Measurements from ENCODE around the gene DNAJC1.

DNA sequence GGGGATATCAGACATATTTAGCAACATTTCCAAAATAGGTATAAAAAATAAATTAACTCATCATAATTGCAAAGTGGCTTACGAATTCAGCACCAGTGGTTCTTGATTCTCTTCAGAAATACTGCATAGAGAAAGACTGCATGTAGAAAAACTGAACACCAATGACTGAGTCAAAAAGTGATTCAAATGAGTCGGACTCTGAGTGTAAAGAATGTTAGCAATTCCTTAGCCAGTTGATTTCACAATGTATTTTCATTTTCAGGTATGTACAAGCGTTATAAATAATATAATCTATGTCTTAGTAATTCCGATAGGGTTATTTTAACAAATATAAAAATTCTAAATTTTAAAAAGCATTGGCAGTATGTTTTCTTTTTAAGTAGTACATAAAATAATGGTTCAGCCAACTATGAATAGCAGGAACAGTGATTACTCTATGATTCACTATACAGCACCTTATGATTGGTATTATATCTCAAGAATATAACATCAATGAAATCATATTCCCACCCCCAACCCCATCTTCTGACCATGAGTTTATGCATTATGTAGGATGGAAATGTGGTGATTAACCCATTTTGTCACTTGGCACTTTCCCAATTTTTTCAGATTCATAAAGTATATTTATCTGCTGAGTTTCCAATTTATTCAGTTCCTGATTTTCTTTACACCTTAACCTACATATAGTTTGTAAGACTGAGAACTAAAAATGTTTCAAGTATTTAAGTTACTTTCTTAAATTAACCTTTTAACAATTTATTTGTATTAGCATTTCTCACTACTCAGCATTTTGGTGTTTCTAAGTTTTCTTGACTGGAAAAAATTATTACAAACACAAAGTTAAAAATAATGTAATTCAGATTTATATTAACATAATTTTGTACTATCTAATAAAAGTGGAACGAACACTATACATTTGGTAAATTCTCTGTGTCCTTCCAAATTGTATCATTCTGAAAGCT, 33.9 kb downstream of the DNAJC1 start:
- no peak for TF ChIP-seq POLR2A (IDR thresholded peaks at IDR 0.05; ENCODE audit: low read depth, low read length)
- TF ChIP-seq, protein P1, sequence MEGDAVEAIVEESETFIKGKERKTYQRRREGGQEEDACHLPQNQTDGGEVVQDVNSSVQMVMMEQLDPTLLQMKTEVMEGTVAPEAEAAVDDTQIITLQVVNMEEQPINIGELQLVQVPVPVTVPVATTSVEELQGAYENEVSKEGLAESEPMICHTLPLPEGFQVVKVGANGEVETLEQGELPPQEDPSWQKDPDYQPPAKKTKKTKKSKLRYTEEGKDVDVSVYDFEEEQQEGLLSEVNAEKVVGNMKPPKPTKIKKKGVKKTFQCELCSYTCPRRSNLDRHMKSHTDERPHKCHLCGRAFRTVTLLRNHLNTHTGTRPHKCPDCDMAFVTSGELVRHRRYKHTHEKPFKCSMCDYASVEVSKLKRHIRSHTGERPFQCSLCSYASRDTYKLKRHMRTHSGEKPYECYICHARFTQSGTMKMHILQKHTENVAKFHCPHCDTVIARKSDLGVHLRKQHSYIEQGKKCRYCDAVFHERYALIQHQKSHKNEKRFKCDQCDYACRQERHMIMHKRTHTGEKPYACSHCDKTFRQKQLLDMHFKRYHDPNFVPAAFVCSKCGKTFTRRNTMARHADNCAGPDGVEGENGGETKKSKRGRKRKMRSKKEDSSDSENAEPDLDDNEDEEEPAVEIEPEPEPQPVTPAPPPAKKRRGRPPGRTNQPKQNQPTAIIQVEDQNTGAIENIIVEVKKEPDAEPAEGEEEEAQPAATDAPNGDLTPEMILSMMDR (conservative IDR thresholded peaks at IDR 0.05; ENCODE audit: low read depth, low read length) = no peak
- TF ChIP-seq MAFK (IDR thresholded peaks at IDR 0.05; ENCODE audit: low read depth, low read length) = peak; percentile 60
- TF ChIP-seq RFX5 (IDR thresholded peaks at IDR 0.05; ENCODE audit: low read depth, low read length) = no peak
- TF ChIP-seq BHLHE40 (IDR thresholded peaks at IDR 0.05; ENCODE audit: low read depth, low read length) = no peak
- no peak for TF ChIP-seq SMC3 (IDR thresholded peaks at IDR 0.05; ENCODE audit: low read depth, low read length)
- TF ChIP-seq CHD1 (IDR thresholded peaks at IDR 0.05; ENCODE audit: low read depth, low read length) = no peak
- TF ChIP-seq, protein P2, sequence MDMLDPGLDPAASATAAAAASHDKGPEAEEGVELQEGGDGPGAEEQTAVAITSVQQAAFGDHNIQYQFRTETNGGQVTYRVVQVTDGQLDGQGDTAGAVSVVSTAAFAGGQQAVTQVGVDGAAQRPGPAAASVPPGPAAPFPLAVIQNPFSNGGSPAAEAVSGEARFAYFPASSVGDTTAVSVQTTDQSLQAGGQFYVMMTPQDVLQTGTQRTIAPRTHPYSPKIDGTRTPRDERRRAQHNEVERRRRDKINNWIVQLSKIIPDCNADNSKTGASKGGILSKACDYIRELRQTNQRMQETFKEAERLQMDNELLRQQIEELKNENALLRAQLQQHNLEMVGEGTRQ (IDR thresholded peaks at IDR 0.05; ENCODE audit: low read depth, low read length) = no peak
- peak; percentile 68 for TF ChIP-seq CEBPB (IDR thresholded peaks at IDR 0.05; ENCODE audit: low read depth, low read length)

Data from IMR-90 (cell line).